Prostate gland (tissue), 2 donors: Measurements from ENCODE around the gene MEX3D. TPM values are rescaled to one million over a fixed set of nuclear protein-coding genes. Genes with fewer than 3 reads are reported as not detected.

Experiments used
- DNase-seq: peaks from one replicate; pipeline ENCODE4 v3.0.0-alpha.2; 2019; ENCODE audit warnings: low spot score
- H3K27ac ChIP-seq, 2 donors: fragments of 200-600 bp; sonication (generic); 2 replicates each; pipeline ENCODE4 v1.5.1; 2017 to 2019
- H3K27me3 ChIP-seq: fragments of 200-600 bp; sonication (generic); replicated peaks from 2 replicates; pipeline ENCODE4 v1.5.1; 2019; ENCODE audit not compliant: insufficient read depth
- H3K36me3 ChIP-seq, 2 donors: fragments of 200-600 bp; sonication (generic); 1 replicate in 1 of 2; 2 replicates in 1 of 2; pipeline versions ENCODE4 v1.5.1 to v1.8.1; 2017 to 2019
- H3K4me1 ChIP-seq: fragments of 200-600 bp; sonication (generic); replicated peaks from 2 replicates; pipeline ENCODE4 v1.5.1; 2019
- H3K4me3 ChIP-seq, 2 donors: fragments of 200-600 bp; sonication (generic); 2 replicates each; pipeline ENCODE4 v1.5.1; 2017 to 2019
- H3K9me3 ChIP-seq: fragments of 200-600 bp; sonication (generic); 2 replicates; pipeline ENCODE4 v1.5.1; 2017
- CTCF ChIP-seq, 4 experiments: fragments of 200-600 bp in 2 of 4; fragments of 450-650 bp in 2 of 4; sonication (generic) in 2 of 4; IDR thresholded peaks; 1 replicate in 3 of 4; 2 replicates in 1 of 4; pipeline ENCODE4 v1.5.1; 2016 to 2019; ENCODE audit warnings: antibody characterized with exemption in 4 of 4, mild to moderate bottlenecking in 2 of 4, moderate library complexity in 2 of 4
- POLR2A ChIP-seq: fragments of 450-650 bp; IDR thresholded peaks from one replicate; pipeline ENCODE4 v1.6.1; 2016; ENCODE audit warnings: antibody characterized with exemption, mild to moderate bottlenecking
- POLR2AphosphoS5 ChIP-seq: sonication (generic); formaldehyde crosslinking; IDR thresholded peaks from one replicate; pipeline ENCODE4 v1.6.1; 2017; ENCODE audit warnings: antibody characterized with exemption
- WGBS: methylation state at CpG from one replicate; pipeline ENCODE4 v1.1.5; 2018; 5-methylcytosine and 5-hydroxymethylcytosine counted together
- intact Hi-C: fragments of 100-400 bp; cut with DNase I; formaldehyde crosslinking; loops from one replicate; pipeline ENCODE4 v1.14.2; 2022
- total RNA-seq, 2 donors: library from RNA; depleted of rRNA; stranded (reverse); fragments of >200 nt; gene quantifications; one replicate each; pipeline ENCODE4 v1.1.0, GENCODE V29; 2016

Gene MEX3D
- total RNA-seq, 2 donors from 2014 or later = 60.6 to 87.0 TPM

GRCh38 chr19:1582201-1582600, 14.1 kb upstream of the MEX3D start:
- H3K27ac ChIP-seq = peak overlapping the region in 1 of 2 donors; percentile 17
- TF ChIP-seq CTCF (IDR thresholded peaks at IDR 0.05) = no peak
- no peak for TF ChIP-seq POLR2A
- DNase-seq = no peak

GRCh38 chr19:1580957-1581356, 12.8 kb upstream of the MEX3D start:
- TF ChIP-seq POLR2A = no peak
- TF ChIP-seq CTCF (IDR thresholded peaks at IDR 0.05) = no peak
- no peak for TF ChIP-seq POLR2AphosphoS5
- Histone ChIP-seq H3K4me1 (no peaks in the 10 kb centered on the region), H3K27ac (no peak overlapping the region), H3K4me3 (no peak overlapping the region), H3K36me3 (peaks cover 6% of the 10 kb centered on the region in 2 donors), H3K9me3 (no peaks in the 10 kb centered on the region), H3K27me3 (no peaks in the 10 kb centered on the region)
- DNase-seq = no peak
- intact Hi-C loops = no loop called here
- 93% methylated on average over 22 of the region's 22 CpGs for WGBS

More at GRCh38 chr19:1582201-1582600, 14.1 kb upstream of the MEX3D start:
- intact Hi-C loops = no loop called here
- no peaks in the 10 kb centered on the region for H3K9me3 ChIP-seq
- no peak overlapping the region for H3K4me3 ChIP-seq
- WGBS = 58% methylated on average over 9 of the region's 9 CpGs
- no peaks in the 10 kb centered on the region for H3K4me1 ChIP-seq
- H3K36me3 ChIP-seq = peaks cover 6% of the 10 kb centered on the region in 2 donors
- no peaks in the 10 kb centered on the region for H3K27me3 ChIP-seq

- no peaks in the 10 kb centered on the region for H3K9me3 ChIP-seq
- TF ChIP-seq POLR2A (no peak), POLR2AphosphoS5 (no peak), CTCF (IDR thresholded peaks at IDR 0.05) (no peak)
- no peak overlapping the region for H3K27ac ChIP-seq
- H3K27me3 ChIP-seq = no peaks in the 10 kb centered on the region
- DNase-seq = no peak
- intact Hi-C loops = no loop called here
- no peak overlapping the region for H3K4me3 ChIP-seq
- H3K36me3 ChIP-seq = peaks cover 6% of the 10 kb centered on the region in 2 donors
- H3K4me1 ChIP-seq = no peaks in the 10 kb centered on the region
- WGBS = 92% methylated on average over 20 of the region's 20 CpGs
Measured at GRCh38 chr19:1580382-1580781, 12.3 kb upstream of the MEX3D start.

- no peak for DNase-seq
- intact Hi-C loops = no loop called here
Measured at GRCh38 chr19:1579222-1579621, 11.1 kb upstream of the MEX3D start.

More at GRCh38 chr19:1579222-1579621, 11.1 kb upstream of the MEX3D start:
- Histone ChIP-seq H3K9me3 (no peaks in the 10 kb centered on the region), H3K4me1 (no peaks in the 10 kb centered on the region), H3K27ac (no peak overlapping the region), H3K4me3 (no peak overlapping the region), H3K27me3 (no peaks in the 10 kb centered on the region), H3K36me3 (peaks cover under 1 to 3% of the 10 kb centered on the region in 2 donors)
- no peak for TF ChIP-seq POLR2AphosphoS5
- TF ChIP-seq CTCF (IDR thresholded peaks at IDR 0.05) = no peak
- 91% methylated on average over 20 of the region's 20 CpGs for WGBS
